Epithelial cell of proximal tubule (primary cell): ENCODE data around the gene PLA2G2C. TPM values are rescaled to one million over a fixed set of nuclear protein-coding genes. Genes with fewer than 3 reads are reported as not detected.

Experiments used
- DNase-seq: peaks from one replicate; pipeline ENCODE4 v3.0.0-alpha.2; 2011; ENCODE audit warnings: low read depth
- H3K4me3 ChIP-seq: 2 replicates; pipeline ENCODE4 v1.5.1; 2011; ENCODE audit warnings: low read depth, mild to moderate bottlenecking, low read length
- total RNA-seq: library from RNA; depleted of rRNA; stranded (reverse); fragments of >200 nt; gene quantifications from 2 replicates; pipeline ENCODE4 v1.2.3, GENCODE V29; 2015
- TF ChIP-seq, protein P1 (sequence below): conservative IDR thresholded peaks from 2 replicates; pipeline ENCODE4 v1.5.1; 2012; ENCODE audit warnings: low read depth, mild to moderate bottlenecking, low read length

PLA2G2C gene
- total RNA-seq, 1 donor from 2014 or later: not detected

DNA sequence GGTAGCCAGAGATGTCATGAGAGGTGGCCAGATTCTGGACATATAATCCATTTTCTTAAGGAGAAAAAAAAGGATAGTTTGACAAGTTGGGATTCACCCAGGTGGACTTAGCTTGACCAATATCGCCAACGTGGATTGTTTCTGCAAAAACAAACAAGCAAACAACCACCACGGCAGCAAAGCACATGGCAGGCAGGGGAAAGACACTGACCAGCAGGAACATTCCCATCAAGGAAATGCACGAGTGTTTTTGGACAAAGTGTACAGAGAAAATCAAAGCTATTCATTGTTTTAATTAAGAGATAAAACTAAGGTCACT, 9.1 kb upstream of the PLA2G2C start:
- no peak for DNase-seq
- H3K4me3 ChIP-seq: no peak overlapping the region
- TF ChIP-seq, protein P1, sequence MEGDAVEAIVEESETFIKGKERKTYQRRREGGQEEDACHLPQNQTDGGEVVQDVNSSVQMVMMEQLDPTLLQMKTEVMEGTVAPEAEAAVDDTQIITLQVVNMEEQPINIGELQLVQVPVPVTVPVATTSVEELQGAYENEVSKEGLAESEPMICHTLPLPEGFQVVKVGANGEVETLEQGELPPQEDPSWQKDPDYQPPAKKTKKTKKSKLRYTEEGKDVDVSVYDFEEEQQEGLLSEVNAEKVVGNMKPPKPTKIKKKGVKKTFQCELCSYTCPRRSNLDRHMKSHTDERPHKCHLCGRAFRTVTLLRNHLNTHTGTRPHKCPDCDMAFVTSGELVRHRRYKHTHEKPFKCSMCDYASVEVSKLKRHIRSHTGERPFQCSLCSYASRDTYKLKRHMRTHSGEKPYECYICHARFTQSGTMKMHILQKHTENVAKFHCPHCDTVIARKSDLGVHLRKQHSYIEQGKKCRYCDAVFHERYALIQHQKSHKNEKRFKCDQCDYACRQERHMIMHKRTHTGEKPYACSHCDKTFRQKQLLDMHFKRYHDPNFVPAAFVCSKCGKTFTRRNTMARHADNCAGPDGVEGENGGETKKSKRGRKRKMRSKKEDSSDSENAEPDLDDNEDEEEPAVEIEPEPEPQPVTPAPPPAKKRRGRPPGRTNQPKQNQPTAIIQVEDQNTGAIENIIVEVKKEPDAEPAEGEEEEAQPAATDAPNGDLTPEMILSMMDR: no peak

GRCh38 chr1:20194757-20195461, 8.6 kb upstream of the PLA2G2C start:
- no peak for DNase-seq
- H3K4me3 ChIP-seq: no peak overlapping the region
- TF ChIP-seq, protein P1: peak; percentile 97

GRCh38 chr1:20194224-20194623, 7.9 kb upstream of the PLA2G2C start:
- H3K4me3 ChIP-seq: no peak overlapping the region
- no peak for DNase-seq
- TF ChIP-seq, protein P1: no peak

- no peak overlapping the region for H3K4me3 ChIP-seq
- TF ChIP-seq, protein P1: no peak
- DNase-seq: no peak
These were observed 6.6 kb upstream of the PLA2G2C start for GRCh38 chr1:20192871-20193411.

- TF ChIP-seq, protein P1: no peak
- no peak for DNase-seq
- H3K4me3 ChIP-seq: no peak overlapping the region
These were observed 6.0 kb upstream of the PLA2G2C start for GRCh38 chr1:20192364-20192763.

DNA sequence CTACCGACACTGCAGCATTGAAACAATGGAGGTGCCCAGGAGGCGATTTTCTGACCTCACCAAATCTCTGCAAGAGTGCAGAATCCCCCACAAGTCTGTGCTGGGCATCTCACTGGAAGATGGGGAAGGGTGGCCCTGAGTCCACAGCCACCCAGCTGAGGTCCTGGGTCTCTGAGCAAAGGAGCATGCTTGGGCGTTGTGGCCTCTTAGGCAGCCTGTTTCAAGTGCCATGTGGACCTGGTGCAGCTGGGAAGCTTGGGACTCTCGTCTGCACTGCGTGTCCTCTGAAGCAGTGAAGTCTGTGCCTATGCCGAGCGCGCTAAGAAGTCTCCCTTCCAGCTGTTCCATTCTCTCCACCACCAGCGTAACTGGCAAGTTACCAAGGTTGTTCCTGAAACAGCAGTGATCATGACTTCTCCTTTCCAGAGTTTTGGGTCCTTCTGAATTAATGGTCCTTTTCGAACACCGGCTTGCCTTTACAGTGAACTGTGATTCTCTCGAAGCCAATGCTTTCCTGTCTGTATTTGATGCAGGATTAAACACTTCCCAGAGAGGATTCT, 5.0 kb upstream of the PLA2G2C start:
- TF ChIP-seq, protein P1: no peak
- no peak for DNase-seq
- H3K4me3 ChIP-seq: no peak overlapping the region
